SH-SY5Y (cell line): ENCODE data around the gene DUSP14.

ENCODE experiments used
- GATA2 ChIP-seq: IDR thresholded peaks from 2 replicates; pipeline ENCODE4 v1.6.1; 2011; ENCODE audit warnings: mild to moderate bottlenecking, low read depth, low read length
- GATA3 ChIP-seq: IDR thresholded peaks from 2 replicates; pipeline ENCODE4 v1.6.1; 2011; ENCODE audit warnings: low read depth, mild to moderate bottlenecking, low read length, moderate library complexity

DNA sequence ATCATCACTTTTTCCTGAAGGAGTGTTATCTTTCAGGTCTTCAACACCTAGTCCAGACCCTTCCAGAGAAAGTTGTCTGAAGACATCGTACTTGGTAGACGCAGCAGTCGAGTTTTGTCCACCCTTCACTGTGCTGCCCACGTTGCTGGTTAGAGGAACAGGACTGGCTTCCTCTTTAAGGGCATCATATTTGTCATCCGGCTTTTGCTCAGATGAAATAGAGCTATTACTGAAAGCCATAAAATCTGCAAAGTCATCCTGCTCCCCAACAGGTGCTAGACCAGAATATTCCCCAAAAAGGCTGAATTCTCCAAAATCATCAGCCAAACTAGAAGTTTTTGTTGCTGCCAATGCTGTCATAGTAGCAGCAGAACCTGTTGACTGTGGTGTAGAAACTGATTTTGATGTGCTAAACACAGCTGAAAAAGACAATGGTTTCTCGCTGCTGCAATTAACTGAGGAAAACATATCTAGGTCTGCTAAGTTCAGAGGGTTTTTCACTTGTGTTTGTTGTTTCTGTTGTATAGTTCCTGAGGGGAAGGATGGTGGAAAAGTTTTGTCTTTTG, 63.8 kb downstream of the DUSP14 start:
- no peak for TF ChIP-seq GATA3
- no peak for TF ChIP-seq GATA2
